IMR-90 (cell line): Measurements from ENCODE around the gene HSF2BP. TPM values are rescaled to one million over a fixed set of nuclear protein-coding genes. Genes with fewer than 3 reads are reported as not detected.

Source experiments
- ATAC-seq: fragments of 200-7000 bp; cut with Tn5 transposase; 2 replicates; pipeline ENCODE4 v1.9.1; 2020; ENCODE audit warnings: low read depth, mild to moderate bottlenecking, moderate library complexity
- BruUV-seq: library from RNA; stranded (reverse); fragments of 400-500 nt; replicated peaks from 2 replicates; lab custom pipeline; 2021; lab: Mats Ljungman, UMichigan
- CTCF ChIA-PET: fragments of 300-600 bp; formaldehyde crosslinking; extraction: SDS; loops from one replicate; lab custom pipeline; 2021; ENCODE audit warnings: antibody characterized with exemption; lab: Yijun Ruan, JAX
- POLR2A ChIA-PET: fragments of 300-600 bp; sonication (Branson Sonifier 250); formaldehyde crosslinking; loops from one replicate; lab custom pipeline; 2022; ENCODE audit warnings: antibody characterized with exemption; ENCODE audit not compliant: unreplicated experiment; lab: Charles Lee
- DNase-seq: peaks from one replicate; pipeline ENCODE4 v3.0.0; 2013
- H2AFZ ChIP-seq: replicated peaks from 2 replicates; pipeline ENCODE3; 2013; ENCODE audit warnings: low read length, mild to moderate bottlenecking; ENCODE audit not compliant: poor library complexity
- H2AK5ac ChIP-seq: 2 replicates; pipeline ENCODE4 v1.6.1; 2013; ENCODE audit warnings: low read depth, low read length, inconsistent platforms
- H2AK9ac ChIP-seq: replicated peaks from 2 replicates; pipeline ENCODE3; 2013; ENCODE audit warnings: mild to moderate bottlenecking, low read depth, low read length, moderate library complexity; ENCODE audit not compliant: poor library complexity
- H2BK120ac ChIP-seq: 2 replicates; pipeline ENCODE4 v1.6.1; 2013; ENCODE audit warnings: low read depth, low read length, inconsistent platforms
- H2BK15ac ChIP-seq: 3 replicates; pipeline ENCODE4 v1.6.1; 2013; ENCODE audit warnings: low read depth, low read length, inconsistent platforms
- H2BK20ac ChIP-seq: 2 replicates; pipeline ENCODE4 v1.6.1; 2013; ENCODE audit warnings: low read depth, mild to moderate bottlenecking, inconsistent platforms, low read length, moderate library complexity
- H2BK5ac ChIP-seq: 2 replicates; pipeline ENCODE4 v1.6.1; 2013; ENCODE audit warnings: mild to moderate bottlenecking, low read depth, low read length, inconsistent platforms; ENCODE audit not compliant: poor library complexity, severe bottlenecking
- H3K14ac ChIP-seq: replicated peaks from 2 replicates; pipeline ENCODE4 v1.6.1; 2013; ENCODE audit warnings: low read depth, low read length, inconsistent platforms
- H3K18ac ChIP-seq: 2 replicates; pipeline ENCODE4 v1.6.1; 2013; ENCODE audit warnings: low read depth, low read length, control low read depth
- H3K23ac ChIP-seq: 2 replicates; pipeline ENCODE4 v1.6.1; 2013; ENCODE audit warnings: low read depth, low read length, inconsistent platforms
- H3K27ac ChIP-seq: 2 replicates; pipeline ENCODE4 v1.5.1; 2013; ENCODE audit warnings: mild to moderate bottlenecking, control low read depth, low read length; ENCODE audit not compliant: insufficient read depth
- H3K27me3 ChIP-seq: 2 replicates; pipeline ENCODE4 v1.6.1; 2013; ENCODE audit warnings: low read length; ENCODE audit not compliant: control insufficient read depth, insufficient read depth
- H3K36me3 ChIP-seq: 2 replicates; pipeline ENCODE4 v1.6.1; 2013; ENCODE audit warnings: low read length, mixed read lengths; ENCODE audit not compliant: control insufficient read depth, insufficient read depth
- H3K4ac ChIP-seq: 2 replicates; pipeline ENCODE4 v1.6.1; 2013; ENCODE audit warnings: low read depth, low read length, inconsistent platforms
- H3K4me1 ChIP-seq: 2 replicates; pipeline ENCODE4 v1.6.1; 2013; ENCODE audit warnings: low read length, mixed read lengths; ENCODE audit not compliant: control insufficient read depth, insufficient read depth
- H3K4me2 ChIP-seq: 2 replicates; pipeline ENCODE4 v1.6.1; 2013; ENCODE audit warnings: low read depth, mild to moderate bottlenecking, control low read depth, low read length, moderate library complexity
- H3K4me3 ChIP-seq: 2 replicates; pipeline ENCODE4 v1.5.1; 2013; ENCODE audit warnings: low read depth, mild to moderate bottlenecking, control low read depth, low read length, moderate library complexity; ENCODE audit not compliant: insufficient read depth
- H3K56ac ChIP-seq: 2 replicates; pipeline ENCODE4 v1.6.1; 2013; ENCODE audit warnings: low read length, inconsistent platforms; ENCODE audit not compliant: insufficient read depth; ENCODE audit errors: extremely low read depth
- H3K79me1 ChIP-seq, 2 experiments: 2 replicates each; pipeline ENCODE4 v1.6.1; 2013; ENCODE audit warnings: low read length in 2 of 2, inconsistent platforms in 1 of 2, low read depth in 1 of 2
- H3K9ac ChIP-seq: 2 replicates; pipeline ENCODE4 v1.6.1; 2013; ENCODE audit warnings: low read depth, low read length, control low read depth
- H3K9me1 ChIP-seq: 2 replicates; pipeline ENCODE4 v1.6.1; 2013; ENCODE audit warnings: low read length, inconsistent platforms; ENCODE audit not compliant: insufficient read depth
- H3K9me3 ChIP-seq: 2 replicates; pipeline ENCODE4 v1.6.1; 2013; ENCODE audit warnings: low read length; ENCODE audit not compliant: control insufficient read depth, insufficient read depth
- H4K20me1 ChIP-seq: 2 replicates; pipeline ENCODE4 v1.6.1; 2013; ENCODE audit warnings: low read length, inconsistent platforms; ENCODE audit not compliant: insufficient read depth
- H4K5ac ChIP-seq: 2 replicates; pipeline ENCODE4 v1.6.1; 2013; ENCODE audit warnings: mild to moderate bottlenecking, low read depth, low read length, control low read depth
- H4K8ac ChIP-seq, 2 experiments: 2 replicates each; pipeline ENCODE4 v1.6.1; 2013; ENCODE audit warnings: low read depth in 2 of 2, low read length in 2 of 2, control low read depth in 1 of 2, inconsistent platforms in 1 of 2
- H4K91ac ChIP-seq: 2 replicates; pipeline ENCODE4 v1.6.1; 2013; ENCODE audit warnings: low read depth, low read length, inconsistent platforms; ENCODE audit not compliant: insufficient read depth
- USF2 ChIP-seq: fragments of 150-350 bp; IDR thresholded peaks from 2 replicates; pipeline ENCODE4 v1.6.1; 2017; ENCODE audit warnings: mild to moderate bottlenecking, antibody characterized with exemption, low read length, low read depth
- WGBS, 2 experiments: methylation state at CpG; one replicate each; pipeline versions ENCODE4 v1.1.5 to v1.1.7; 2013; ENCODE audit warnings: missing lambda C conversion rate in 2 of 2; ENCODE audit not compliant: insufficient read length in 1 of 2; ENCODE audit errors: extremely low coverage in 2 of 2; 5-methylcytosine and 5-hydroxymethylcytosine counted together
- dilution Hi-C: fragments of 300-500 bp; cut with HindIII; formaldehyde crosslinking; loops from one replicate; pipeline ENCODE4 v1.14.3; 2018; ENCODE audit warnings: low sequenced_read_pairs; ENCODE audit not compliant: unreplicated experiment
- in situ Hi-C: fragments of 300-500 bp; cut with MboI; formaldehyde crosslinking; loops from 3 replicates; pipeline ENCODE4 v1.14.3; 2019; ENCODE audit warnings: low sequenced_read_pairs, inconsistent platforms, mixed read lengths
- intact Hi-C: fragments of 100-400 bp; cut with micrococcal nuclease; formaldehyde crosslinking; loops from 2 replicates; pipeline ENCODE4 v1.10.0; 2022
- polyA plus RNA-seq, 3 experiments: library from polyadenylated mRNA; depleted of rRNA; stranded (reverse); fragments of >200 nt; gene quantifications; 2 replicates each; pipeline ENCODE4 v1.2.3, GENCODE V29; 2012; ENCODE audit warnings: low replicate concordance in 1 of 3
- total RNA-seq: library from RNA; depleted of rRNA; stranded (reverse); fragments of >200 nt; gene quantifications from 2 replicates; pipeline ENCODE4 v1.2.3, GENCODE V29; 2012

Gene HSF2BP
- total and polyA plus RNA-seq, 2 of the 4 experiments (the other 2 are of a cell fraction): 0.87 to 0.90 TPM

- dilution Hi-C loops (no loop called here), in situ Hi-C loops (no loop called here), intact Hi-C loops (no loop called here)
- H4K20me1 ChIP-seq: no peaks in the 10 kb centered on the region
- no peaks in the 10 kb centered on the region for H3K27me3 ChIP-seq
- H3K9me1 ChIP-seq: peaks cover 3% of the 10 kb centered on the region; the same call in 1 of the 2 replicates
- no peak overlapping the region for H2AK9ac ChIP-seq
- no TSS peak for BruUV-seq
- DNase-seq (no peak), ATAC-seq (no peak)
- ChIA-PET POLR2A (no interaction called here), CTCF (no interaction called here)
- H2BK20ac ChIP-seq: no peak overlapping the region
- no peak overlapping the region for H4K91ac ChIP-seq
- no peak overlapping the region for H2BK15ac ChIP-seq
- no peak overlapping the region for H2BK5ac ChIP-seq
- H3K23ac ChIP-seq: no peak overlapping the region
- no peak overlapping the region for H3K4me2 ChIP-seq
- H4K5ac ChIP-seq: no peak overlapping the region
- no peak overlapping the region for H2AFZ ChIP-seq
- no peak overlapping the region for H3K4ac ChIP-seq
- H2AK5ac ChIP-seq: no peak overlapping the region
- no peak overlapping the region for H3K56ac ChIP-seq
- H4K8ac ChIP-seq: no peak overlapping the region
- no CpG with 5 or more reads among the region's 3 CpGs for WGBS, 2 experiments
- no peak for TF ChIP-seq USF2
- H3K36me3 ChIP-seq: peaks cover 54% of the 10 kb centered on the region
- no peaks in the 10 kb centered on the region for H3K4me1 ChIP-seq
- H3K9me3 ChIP-seq: no peaks in the 10 kb centered on the region
- no peak overlapping the region for H3K9ac ChIP-seq
- no peak overlapping the region for H2BK120ac ChIP-seq
- no peak overlapping the region for H3K14ac ChIP-seq
- no peak overlapping the region for H3K27ac ChIP-seq
- no peak overlapping the region for H3K4me3 ChIP-seq
- H3K79me1 ChIP-seq: 0 out of 4 replicates have a peak, but pooled peaks cover 0 to 8% of the 10 kb centered on the region in 2 experiments
- no peak overlapping the region for H3K18ac ChIP-seq
Observed at GRCh38 chr21:43684424-43684823, 25.1 kb upstream of the HSF2BP start.
